NCI-H82 (cell line): ENCODE measurements around the gene EFCC1.

ENCODE experiments used
- DNase-seq: peaks from one replicate; lab custom pipeline; 2025; lab: John Stamatoyannopoulos, UW

The EFCC1 gene, protein sequence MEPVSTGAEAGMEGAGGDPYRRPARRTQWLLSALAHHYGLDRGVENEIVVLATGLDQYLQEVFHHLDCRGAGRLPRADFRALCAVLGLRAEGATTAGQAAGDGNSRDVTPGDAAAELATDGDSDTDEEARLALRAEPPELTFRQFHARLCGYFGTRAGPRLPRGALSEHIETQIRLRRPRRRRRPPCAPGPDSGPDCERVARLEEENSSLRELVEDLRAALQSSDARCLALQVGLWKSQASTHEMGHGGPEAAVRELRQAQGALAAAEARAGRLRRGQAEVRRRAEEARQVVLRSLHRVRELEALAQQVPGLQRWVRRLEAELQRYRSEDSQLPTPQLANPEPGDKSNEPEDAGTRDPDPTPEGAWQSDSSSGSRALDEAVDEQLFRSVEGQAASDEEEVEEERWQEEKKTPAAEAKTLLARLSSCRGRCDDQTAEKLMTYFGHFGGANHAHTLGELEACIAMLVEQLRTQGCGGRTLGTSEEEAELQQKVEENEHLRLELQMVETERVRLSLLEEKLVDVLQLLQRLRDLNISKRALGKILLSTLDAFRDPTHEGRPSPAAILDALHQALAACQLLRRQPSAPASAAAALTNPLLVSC

DNA sequence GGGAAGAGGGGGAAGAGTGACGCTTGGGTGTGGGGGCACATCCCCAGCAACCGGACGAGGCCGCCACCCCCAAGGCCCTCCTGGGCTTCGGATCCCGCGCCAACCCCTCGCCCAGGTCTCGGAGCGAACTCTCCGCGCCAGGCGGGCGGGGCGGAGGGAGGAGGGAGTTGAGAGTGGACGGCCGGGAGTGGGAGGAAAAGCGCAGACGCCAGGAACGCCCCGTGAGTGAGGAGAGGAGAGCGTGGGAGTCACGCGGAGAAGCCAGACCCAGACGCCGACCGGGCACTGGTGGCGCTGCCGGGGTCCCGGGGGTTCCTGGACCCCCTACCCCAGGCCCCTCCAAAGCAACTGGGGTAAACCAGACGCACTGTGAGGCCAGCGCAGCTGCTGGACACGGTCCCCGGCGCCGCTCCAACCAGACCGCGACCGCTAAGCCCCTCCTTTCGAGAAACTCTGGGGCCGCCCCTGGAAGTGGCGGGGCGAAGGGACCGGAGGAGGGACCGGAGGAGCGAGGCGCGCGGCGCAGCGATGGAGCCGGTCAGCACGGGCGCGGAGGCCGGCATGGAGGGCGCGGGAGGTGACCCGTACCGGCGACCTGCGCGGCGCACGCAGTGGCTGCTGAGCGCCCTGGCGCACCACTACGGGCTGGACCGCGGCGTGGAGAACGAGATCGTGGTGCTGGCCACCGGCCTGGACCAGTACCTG is at the start of gene EFCC1:
Gene EFCC1, plus strand, starts transcription at position 204 of the 705 bp plus-strand sequence. Its CDS starts 325 bp downstream, at position 529.
- no peak for DNase-seq

DNA sequence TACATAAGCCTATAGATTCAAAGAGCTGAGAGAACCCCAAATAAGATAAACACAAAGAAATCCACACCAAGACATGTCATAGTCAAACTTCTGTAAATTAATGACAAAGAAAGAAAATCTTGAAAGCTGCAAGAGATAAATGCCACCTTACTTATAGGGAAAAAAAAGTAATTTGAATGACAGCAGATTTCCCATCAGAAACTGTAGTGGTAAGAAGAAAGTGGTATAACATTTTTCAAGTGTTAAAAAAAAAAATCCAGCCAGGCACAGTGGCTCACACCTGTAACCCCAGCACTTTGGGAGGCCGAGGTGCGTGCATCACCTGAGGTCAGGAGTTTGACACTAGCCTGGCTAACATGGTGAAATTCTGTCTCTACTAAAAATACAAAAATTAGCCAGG is 44.7 kb upstream of the EFCC1 start:
- no peak for DNase-seq

DNA sequence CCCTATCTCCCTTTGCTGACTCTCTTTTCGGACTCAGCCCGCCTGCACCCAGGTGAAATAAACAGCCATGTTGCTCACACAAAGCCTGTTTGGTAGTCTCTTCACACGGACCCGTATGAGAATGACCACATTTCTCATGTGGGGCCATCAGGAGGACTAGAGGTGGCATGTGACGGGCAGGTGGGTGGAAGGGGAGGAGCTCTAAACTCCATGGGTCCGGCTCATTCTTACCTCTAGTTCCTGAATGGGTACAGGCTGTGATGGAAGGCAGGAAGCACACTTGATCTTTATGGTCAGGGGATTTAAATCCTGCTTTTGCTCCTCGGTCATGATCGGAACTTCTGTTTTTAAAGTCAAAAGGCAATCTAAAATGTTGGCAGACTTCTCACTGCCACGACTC is 35.8 kb upstream of the EFCC1 start:
- no peak for DNase-seq

DNA sequence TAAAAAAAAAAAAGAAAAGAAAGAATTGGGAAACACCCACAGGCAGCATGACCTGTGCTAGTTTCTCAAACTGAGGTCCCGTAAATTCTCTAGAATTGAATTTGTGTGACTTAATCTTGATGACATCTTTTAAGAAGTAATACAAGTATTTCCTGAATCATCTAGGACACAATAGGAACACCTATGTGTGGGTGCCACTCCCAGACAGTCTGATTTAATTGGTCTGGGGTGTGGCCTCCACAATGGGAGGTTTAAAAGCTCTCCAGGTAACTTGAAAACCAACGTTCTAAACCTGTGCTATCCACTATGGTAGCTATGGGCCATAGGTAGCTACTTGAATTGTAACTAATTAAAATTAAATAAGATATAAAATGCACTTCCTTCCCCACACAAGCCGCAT is 35.3 kb upstream of the EFCC1 start:
- no peak for DNase-seq

DNA sequence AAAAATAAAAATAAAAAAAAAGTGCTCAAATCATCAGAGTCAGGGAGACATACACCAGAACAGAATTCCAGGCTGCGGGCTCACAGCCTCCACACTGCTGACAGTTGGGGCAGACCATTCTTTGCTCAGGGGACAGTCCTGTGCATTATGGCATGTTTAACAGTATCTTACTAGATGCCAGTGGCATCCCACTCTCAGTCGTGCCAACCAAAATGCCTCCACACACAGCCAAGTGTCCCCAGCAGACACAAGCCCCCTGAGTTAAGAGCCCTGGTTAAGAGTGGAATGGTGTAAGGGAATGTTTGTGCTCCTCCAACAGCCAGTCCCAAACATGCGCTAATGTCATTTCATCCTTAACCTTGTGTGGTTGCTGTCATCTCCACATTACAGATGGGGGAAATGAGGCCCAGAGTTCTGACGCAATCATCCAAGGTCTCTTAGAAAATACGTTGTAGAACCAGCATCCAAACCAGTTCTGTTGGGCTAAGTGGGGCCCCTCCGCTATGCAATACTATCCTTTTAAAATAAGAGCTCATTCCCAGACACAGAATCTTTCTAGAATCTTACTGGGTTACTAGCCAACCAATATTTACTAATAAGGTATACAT is 33.3 kb upstream of the EFCC1 start:
- DNase-seq = no peak

DNA sequence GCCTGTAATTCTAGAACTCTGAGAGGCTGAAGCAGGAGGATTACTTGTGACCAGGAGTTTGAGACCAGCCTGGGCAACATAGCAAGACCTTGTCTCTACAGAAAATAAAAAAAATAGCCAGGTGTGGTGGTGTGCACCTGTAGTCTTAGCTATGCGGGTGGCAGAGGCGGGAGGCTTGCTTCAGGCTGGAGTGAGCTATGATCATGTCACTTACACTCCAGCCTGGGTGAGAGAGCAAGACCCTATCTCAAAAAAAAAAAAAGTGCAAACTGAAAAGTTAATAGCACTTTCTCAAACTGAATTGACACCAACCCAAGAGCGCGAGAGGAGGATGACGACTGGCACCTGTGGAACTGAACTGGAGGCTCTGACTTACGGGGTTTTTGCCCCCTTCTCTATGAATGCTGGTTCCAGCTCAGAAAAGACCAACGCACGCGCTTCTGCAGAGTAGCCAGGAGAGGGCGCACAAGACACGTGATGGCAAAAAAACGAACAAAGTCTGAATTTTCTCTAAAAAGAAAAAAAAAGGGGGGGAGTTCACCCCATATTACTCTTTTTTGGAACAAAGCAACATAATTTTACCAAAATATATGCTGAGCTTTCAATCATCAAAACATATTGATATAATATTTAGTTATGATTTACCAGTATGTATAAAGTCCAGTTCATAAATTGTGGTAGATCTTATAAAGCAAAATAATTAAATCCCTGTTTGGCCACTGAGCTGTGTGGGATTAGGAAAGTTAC is 30.9 kb upstream of the EFCC1 start:
- peak; percentile 70 for DNase-seq

DNA sequence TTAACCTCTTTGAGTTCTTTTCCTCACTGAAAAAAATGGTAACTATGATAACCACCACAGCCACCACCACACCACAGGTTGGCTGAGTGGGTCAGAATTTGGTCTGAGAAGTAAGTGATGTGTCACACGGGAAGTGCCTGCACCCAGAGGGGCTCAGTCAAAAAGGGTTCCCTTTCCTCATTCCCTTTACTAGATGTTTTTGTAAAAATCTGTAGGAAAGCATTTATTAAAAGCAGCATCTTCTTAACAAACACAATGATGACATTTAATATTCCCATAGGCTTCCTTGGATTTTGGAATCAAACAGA is 30.4 kb upstream of the EFCC1 start:
- no peak for DNase-seq

DNA sequence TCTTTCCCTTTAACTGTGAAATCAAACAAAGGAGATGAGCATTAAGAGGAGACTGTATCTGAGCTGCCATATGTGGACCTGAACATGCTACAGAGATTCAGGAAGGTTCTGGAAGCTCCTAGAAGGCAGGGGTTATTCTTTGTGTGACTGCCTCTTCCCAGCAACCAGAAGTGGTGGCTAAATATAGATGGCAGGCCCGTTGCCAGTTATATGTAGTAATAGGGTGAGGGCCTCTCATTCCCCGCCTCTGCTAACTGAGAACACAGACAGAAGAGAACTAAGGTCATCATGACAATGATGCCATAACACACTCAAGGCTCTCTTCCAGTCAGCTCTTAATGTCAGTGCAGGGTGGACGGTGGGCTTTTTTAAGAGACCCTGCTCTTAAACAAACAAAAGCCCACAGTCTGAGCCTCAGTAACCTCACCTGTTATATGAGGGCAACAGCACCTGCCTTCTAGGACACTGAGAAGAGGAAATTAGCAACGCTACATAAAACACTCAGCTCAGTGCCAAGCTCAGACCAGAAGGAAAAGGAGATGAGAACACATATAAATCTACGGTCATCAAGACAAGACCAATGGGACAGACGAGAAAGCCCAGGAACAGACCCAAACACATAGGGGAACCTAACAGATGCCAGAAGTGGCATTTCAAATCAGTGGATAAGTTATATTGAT is 29.5 kb upstream of the EFCC1 start:
- DNase-seq = no peak

DNA sequence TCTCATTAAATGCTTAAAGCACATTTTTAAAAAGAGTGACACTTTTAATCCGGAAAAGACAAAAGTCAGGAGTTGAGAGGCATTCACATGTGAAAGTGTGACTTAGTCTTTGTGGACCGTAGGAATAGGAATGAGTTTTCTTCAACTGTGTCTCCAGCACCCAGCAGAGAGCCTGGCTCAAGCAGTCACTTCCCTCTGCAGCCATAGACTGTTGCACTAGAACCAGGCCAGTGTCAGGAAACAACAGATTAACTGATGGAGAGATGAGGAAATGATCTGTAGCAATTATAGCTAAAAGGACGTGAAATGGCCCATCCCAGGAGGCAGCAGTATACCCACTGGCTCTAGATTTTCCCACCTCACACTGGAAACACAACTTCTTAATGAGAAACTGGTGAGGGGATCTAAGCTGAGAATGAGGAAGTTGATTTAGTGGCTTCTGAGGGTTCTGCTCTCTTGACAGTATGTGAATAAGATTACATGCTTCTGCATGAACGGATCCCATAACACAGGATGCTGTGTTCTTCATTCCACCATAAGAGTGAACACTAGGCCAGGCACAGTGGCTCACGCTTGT is 27.0 kb upstream of the EFCC1 start:
- DNase-seq = no peak

DNA sequence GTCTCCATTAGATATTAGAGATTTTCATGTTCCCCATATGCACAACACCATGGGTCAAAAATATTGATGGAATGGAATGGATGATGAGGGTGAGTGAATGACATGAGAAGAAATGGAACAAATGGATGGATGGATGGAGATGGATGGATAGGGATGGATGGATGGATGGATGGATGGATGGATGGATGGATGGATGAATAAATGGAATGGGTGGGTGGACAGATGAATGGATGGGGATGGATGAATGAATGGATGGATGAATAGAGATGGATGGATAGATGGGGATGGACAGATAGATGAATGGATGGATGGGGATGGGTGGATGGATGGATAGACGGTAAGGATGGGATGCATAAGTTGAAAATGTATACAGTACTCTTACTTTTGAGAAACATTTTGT is 25.8 kb upstream of the EFCC1 start:
- no peak for DNase-seq

DNA sequence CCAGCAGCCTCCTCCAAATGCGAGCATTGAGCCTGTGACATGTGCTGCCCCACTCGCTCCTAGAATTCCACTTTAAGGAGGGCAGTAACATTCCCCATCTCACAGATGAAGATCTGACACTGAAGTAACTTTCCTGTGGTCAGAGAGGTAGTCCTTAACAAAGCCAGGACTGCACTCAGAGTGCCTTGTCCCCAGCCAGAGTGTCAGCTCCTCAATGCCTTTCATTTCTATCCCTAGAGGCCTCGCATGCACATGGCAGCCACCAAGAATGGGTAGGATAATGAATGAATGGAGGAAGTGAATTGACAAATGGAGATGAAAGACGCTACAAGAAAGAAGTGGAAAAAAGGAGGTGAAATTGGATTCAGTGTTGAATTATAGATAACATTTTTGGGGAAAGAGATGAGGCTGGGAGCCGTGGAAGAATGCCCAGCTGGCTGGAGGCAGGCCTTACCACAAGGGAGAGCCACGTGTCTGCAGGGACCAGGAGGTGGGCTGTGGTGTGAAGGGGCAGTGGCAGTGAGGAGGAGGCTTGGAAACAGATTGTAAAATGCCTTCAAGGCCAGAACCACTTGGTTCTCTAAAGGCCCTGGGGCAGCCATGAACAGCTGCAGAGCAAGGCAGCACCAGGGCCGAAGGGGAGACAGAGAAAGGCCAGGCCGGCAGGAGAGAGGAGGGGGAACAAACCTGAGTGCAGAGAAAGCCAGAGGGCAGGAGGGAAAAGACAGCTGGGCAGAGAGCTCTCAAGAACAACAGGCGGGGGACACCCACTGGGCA is 17.6 kb upstream of the EFCC1 start:
- DNase-seq = no peak

DNA sequence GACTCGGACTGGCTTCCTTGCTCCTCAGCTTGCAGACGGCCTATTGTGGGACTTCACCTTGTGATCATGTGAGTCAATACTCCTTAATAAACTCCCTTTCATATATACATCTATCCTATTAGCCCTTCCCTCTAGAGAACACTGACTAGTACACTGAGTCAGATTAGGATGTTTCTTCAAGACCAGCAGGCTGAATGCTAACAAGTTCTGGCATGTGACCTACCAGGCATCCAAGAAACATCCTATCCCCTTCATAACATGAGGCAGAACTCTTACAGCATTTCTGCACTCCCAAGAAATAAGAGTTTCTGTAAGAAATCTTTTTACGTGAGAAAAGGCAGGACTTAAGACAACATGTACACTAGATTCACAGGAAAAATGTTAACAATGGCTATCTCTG is 16.5 kb upstream of the EFCC1 start:
- no peak for DNase-seq

DNA sequence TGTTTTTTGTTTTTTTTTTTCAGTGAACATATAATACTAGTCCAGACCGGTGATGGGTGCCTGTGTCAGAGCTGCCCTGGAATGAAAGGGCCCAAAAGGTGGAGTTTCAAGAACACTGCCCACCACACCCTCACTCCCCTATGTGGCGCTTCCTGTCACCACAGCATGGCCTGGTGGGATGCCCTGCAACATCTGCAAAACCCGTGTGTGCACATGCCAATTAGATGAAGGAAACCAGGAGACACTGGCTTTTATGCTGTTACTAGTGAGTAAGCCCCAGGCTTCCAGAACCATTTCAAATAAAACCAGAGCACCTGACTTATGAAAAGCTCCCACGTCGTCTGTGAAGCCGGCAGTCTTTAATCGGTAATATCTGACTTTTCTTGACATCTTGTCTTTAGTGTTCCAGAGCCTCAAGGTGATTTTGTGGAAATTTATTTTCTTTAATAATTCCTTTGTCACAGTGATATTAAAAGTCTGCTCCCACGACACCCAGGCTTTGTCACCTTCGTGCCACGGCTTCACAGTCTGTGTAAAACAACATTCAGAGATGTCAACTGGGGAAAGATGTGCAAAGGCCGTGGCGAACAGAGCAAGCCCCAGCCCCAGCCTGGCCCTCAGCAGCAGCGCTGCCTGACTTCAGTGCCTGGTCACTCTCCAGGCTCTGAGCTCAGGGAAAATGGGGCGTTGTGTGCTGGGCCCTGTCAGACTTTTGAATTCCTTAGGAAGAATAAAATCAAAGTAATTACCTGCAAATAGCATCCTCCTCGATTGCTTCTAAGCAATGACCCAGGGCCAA is 13.6 kb upstream of the EFCC1 start:
- DNase-seq = no peak

DNA sequence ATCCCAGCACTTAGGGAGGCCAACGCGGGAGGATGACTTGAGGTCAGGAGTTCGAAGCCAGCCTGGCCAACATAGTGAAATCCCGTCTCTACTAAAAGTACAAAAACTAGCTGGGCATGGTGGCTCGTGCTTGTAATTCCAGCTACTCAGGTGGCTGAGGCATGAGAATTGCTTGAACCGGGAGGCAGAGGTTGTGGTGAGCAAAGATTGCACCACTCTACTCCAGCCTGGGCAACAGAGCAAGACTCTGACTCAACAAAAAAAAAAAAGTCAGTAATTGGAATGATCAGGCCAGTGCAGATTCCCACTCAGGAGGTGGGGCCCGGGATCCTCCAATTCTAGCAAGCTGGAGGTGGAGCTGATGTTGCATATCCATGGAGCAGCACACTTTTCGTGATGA is 12.8 kb upstream of the EFCC1 start:
- no peak for DNase-seq

DNA sequence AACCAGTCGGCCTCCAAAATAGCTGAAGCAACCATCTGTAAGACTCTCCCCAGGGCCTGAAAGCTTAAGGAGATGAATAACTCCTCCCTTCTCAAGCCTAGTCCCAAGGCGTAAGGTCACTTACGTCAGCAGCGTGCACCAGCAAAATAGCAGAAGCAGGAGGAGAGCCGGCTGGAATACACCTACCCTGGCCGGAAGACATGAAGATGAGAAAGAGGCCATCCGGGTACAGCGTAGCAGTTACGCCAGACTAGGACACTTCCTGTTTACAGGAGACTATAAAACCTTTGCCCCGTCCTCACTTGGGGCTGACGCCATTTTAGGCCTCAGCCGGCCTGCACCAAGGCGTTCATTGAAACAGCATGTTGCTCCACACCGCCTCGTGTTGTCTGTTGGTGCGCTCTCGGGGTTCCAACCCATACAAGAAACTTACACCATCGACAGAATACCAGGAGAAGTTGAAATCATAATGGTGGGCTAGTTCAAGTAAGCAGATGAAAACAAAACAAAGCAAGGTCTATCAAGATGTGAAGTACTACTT is 9.7 kb upstream of the EFCC1 start:
- DNase-seq = no peak

DNA sequence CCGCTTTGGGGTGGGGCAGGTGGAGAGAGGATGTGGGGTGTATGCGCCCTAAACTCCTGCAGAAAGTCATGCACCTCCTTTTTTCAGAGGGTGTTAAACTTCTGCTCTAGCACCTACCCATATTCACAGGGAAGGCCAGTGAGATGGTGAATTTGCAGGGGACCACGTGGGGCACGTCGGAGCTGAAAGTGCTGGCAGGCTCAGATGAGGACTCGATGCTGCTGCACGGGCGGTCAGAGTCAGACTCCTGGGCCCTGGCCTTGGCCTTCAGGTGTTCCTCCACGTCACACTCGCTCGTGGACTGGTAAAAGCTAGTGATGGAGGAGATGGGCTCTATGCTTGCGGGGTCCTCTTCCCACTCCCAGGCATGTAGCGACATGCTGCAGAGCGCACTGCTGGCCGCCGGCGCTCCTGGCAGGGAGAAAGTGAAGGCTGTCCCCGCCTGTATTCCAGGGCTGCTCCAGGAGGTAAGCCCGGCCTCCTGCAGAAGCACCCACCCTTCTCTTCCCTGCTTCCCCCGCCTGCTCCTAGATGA is 8.1 kb upstream of the EFCC1 start:
- no peak for DNase-seq

DNA sequence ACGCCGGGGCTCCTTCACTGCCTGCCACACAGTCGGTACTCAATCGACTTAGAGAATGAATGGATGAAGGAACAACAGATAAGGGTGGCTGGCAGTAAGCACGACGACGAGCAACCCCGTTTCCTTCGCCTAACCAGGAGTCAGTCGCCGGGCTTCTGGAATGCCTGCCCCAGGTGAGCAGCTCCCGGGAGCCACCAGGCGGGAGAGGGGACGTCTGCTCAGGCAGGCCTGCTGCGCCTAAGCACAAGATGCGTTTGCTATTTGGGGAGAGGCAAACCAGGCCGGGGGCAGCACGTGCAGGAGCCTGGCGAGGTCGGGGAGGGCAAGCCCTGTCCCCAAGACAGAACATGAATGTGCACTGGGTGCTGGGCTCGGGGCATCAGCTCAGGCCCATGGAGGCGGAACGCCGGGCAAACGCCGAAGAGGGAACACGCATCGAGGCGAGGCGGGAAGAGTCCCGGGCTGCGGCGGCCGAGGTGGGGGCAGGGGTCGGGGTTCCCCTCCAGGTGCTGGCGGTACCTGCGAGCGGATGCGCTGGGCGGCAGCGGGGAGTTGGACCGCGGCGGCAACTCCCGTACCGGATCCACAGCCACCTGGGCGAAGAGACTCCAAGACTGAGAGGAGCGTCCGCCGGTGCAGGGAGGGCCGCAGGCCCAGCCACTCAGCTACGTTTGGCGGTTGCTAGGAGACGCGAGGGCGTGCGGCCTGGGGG is 7.5 kb upstream of the EFCC1 start, which contains the start of gene CFAP92:
Gene CFAP92, minus strand, starts transcription at position 616 of the 712 bp plus-strand sequence. CDS start 772 bp downstream, outside the sequence.
- peak; percentile 95 for DNase-seq

DNA sequence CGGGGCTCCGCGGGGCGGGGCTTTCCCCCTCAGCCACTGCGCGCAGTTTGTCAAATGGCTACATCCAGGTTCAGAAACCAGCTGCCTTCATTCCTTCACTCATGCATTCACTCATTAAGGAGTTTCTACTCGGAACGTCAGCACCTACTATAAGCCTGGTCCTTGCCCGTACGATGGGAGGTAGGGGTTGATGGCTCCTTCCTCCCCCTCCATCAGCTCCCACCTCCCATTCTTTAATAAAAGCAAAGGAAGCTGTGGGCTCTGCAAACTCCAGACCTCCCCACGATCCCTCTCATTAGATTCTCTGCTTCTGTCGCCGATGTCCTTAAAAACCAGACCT is 7.0 kb upstream of the EFCC1 start:
- DNase-seq = no peak
